GM10266 (cell line): ENCODE results near the gene EFEMP1.

Experiments
- DNase-seq: peaks from one replicate; pipeline ENCODE4 v3.0.0; 2012; ENCODE audit errors: extremely low spot score
- TF ChIP-seq, protein P1 (sequence below): IDR thresholded peaks from 2 replicates; pipeline ENCODE4 v1.5.1; 2012; ENCODE audit warnings: mild to moderate bottlenecking, low read depth; ENCODE audit not compliant: control insufficient read depth, insufficient read depth; ENCODE audit errors: missing control alignments

EFEMP1 gene

DNA sequence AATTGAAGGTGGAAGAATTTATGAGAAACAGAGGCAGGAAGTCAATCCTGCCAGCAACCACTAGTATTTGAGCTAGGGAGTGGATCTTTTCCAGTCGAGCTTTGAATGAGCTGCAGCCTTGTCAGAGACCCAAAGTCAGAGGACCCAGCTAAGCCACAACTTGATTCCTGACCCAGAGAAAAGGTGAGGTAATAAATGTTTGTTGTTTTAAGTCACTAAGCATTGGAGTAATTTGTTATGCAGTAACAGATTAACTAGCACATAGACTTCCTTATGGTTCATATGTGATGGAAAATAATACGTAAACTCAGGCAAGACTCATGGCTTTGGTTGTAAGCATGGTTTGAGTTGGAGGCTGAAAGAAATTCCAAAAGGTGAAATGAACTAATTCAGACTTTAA lies 21.6 kb downstream of the EFEMP1 start:
- DNase-seq, result no peak
- TF ChIP-seq, protein P1, sequence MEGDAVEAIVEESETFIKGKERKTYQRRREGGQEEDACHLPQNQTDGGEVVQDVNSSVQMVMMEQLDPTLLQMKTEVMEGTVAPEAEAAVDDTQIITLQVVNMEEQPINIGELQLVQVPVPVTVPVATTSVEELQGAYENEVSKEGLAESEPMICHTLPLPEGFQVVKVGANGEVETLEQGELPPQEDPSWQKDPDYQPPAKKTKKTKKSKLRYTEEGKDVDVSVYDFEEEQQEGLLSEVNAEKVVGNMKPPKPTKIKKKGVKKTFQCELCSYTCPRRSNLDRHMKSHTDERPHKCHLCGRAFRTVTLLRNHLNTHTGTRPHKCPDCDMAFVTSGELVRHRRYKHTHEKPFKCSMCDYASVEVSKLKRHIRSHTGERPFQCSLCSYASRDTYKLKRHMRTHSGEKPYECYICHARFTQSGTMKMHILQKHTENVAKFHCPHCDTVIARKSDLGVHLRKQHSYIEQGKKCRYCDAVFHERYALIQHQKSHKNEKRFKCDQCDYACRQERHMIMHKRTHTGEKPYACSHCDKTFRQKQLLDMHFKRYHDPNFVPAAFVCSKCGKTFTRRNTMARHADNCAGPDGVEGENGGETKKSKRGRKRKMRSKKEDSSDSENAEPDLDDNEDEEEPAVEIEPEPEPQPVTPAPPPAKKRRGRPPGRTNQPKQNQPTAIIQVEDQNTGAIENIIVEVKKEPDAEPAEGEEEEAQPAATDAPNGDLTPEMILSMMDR, result no peak

DNA sequence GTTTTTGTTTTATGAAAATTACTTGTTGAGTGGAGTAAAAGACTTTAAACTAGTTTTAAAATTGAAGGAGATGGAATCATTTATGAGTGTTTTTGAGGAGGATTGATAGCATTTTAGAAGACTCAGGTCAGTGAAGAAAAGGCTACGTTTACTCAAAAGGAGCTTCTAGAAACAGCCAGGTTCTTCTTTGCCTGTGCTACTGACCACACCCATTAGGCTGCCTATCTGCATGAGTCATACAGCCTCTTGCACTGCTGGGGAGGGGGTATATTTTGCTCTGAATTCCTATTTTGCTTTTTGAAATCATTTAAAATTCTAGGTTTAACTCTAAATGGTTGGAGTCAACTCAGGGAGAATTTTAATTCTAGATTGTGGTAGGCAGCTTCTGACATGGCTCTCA lies 22.3 kb downstream of the EFEMP1 start:
- no peak for DNase-seq

DNA sequence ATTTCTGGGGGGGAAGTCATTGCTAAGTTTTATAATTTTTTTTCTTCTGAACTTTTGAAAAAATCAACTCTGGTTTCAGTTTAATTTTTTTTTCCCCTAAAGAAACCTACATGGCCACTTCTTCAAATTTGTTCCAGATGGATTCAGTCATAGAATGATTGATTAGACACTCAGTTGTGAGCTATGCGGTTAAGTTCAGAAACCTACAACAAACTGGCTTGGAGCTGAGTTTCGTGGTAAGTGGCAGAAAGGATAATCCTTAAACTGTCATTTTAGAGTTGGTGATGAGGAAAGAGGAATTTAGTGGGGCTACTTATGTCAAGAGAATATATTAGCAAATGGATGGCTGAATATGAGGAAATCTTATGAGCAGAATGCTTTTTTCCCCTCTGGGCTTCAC lies 23.7 kb downstream of the EFEMP1 start:
- DNase-seq, result no peak
- TF ChIP-seq, protein P1, result no peak

More for the DNA sequence above, 22.3 kb downstream of the EFEMP1 start:
- TF ChIP-seq, protein P1, result no peak

DNA sequence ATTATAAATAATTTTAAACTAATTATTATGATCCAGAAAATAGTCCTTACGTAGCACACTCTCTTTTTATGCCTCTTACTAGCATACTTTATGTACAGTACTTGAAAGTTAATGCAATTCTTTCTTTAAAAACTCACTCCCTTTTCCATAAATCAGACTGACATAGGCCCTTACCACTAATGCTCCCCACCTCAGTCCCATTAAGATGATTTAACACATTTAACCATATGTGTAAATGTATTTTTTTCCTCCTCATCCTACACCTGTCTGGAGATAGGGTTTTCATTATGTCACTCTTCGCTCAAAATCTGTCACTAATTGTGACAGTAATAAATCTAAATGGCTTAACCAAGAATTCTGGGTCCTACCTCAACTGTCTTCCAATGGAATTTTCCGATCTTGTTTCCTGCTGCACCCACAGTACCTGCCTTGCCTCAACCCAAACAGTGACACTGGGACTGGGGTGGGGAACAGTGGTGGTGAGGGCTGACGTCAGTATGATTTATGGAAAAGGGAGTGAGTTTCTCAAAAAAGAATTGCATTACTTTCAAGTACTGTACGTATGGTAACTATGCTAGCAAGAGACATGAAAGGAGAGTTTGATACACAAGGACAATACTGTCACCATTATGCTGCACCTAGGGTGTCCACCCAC lies 25.1 kb downstream of the EFEMP1 start:
- DNase-seq, result no peak
- TF ChIP-seq, protein P1, result no peak

DNA sequence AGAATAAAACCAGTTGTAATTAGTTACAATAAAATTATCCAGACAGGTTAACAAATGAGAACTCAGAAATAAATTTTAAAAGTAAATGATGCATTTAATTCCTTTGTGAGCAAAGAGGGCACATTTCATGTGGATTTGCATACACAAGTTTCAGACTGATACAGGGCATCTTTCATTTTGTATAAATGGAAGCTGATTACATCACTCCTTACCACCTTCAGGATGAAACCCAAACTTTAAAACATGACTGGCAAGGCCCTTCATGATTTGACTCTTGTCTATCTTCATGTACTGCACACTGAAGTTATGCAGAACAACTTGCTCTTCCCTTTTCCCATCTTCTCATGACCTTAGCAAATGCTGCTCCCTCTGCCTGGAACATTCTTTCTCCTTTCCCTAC lies 26.9 kb downstream of the EFEMP1 start:
- DNase-seq, result no peak
- TF ChIP-seq, protein P1, result no peak

DNA sequence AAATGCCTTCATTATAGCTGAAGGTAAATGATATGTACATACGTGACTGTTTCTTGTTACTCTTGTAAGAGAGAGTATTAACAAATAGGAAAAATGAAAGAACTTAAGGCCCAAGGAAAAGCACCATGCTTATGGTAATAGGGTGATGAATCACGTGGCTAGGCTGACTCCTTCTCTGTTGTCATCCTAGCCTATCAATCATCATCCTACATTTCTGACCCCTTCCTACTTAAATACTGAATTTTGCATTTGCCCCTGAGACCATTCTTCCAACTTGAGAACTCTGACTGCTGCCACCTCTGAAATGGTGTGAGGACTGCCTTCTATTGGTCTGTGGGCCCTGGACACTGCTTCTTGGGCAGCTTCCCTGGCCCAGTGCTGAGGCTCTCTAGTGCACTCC lies 28.9 kb downstream of the EFEMP1 start:
- no peak for DNase-seq
- TF ChIP-seq, protein P1, result no peak

DNA sequence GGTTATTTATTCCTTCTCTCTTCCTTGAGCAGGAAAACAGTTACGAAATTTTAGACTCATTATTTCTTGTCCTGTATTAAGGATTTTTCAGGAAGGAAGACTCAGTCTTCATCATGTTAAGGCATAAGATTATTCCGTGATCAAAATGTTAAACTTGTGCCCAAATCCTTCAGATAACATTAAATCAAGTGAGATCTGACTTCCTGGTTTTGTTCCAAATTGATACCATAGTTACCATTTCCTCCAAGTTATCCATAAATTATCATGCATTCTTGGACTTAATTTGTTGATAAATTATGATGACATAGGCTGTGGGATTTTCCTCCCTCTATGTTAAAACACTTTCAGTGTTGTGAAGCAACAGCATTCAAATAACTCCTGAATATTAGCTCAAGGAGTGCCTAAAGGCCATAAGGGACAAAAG lies 31.9 kb downstream of the EFEMP1 start:
- TF ChIP-seq, protein P1, result no peak
- no peak for DNase-seq
